Glutamatergic neuron (in vitro differentiated cells): ENCODE results near the gene TMOD2. TPM values are rescaled to one million over a fixed set of nuclear protein-coding genes. Genes with fewer than 3 reads are reported as not detected.
A peak's percentile ranks its signal among the peaks of the same experiment; 100 is the strongest.

Experiments
- DNase-seq: peaks from one replicate; pipeline ENCODE4 v3.0.0; 2022
- H3K27ac Mint-ChIP-seq: one replicate; pipeline ENCODE4 v1.8.0; 2020; ENCODE audit warnings: mild to moderate bottlenecking, mixed read lengths, inconsistent platforms; ENCODE audit not compliant: unreplicated experiment
- H3K27me3 Mint-ChIP-seq: one replicate; pipeline ENCODE4 v1.8.0; 2020; ENCODE audit warnings: mild to moderate bottlenecking, moderate library complexity, mixed read lengths, inconsistent platforms; ENCODE audit not compliant: unreplicated experiment
- H3K36me3 Mint-ChIP-seq: one replicate; pipeline ENCODE4 v1.8.0; 2020; ENCODE audit warnings: mild to moderate bottlenecking, mixed read lengths, inconsistent platforms; ENCODE audit not compliant: unreplicated experiment
- H3K4me1 Mint-ChIP-seq: one replicate; pipeline ENCODE4 v1.8.0; 2020; ENCODE audit warnings: mild to moderate bottlenecking, low read depth, mixed read lengths, inconsistent platforms; ENCODE audit not compliant: unreplicated experiment
- H3K4me3 Mint-ChIP-seq: one replicate; pipeline ENCODE4 v1.8.0; 2020; ENCODE audit warnings: mild to moderate bottlenecking, mixed read lengths, inconsistent platforms; ENCODE audit not compliant: unreplicated experiment
- H3K9me3 Mint-ChIP-seq: one replicate; pipeline ENCODE4 v1.8.0; 2020; ENCODE audit warnings: mild to moderate bottlenecking, moderate library complexity, mixed read lengths, inconsistent platforms; ENCODE audit not compliant: unreplicated experiment
- total RNA-seq: library from RNA; stranded (reverse); fragmentation: NEBNext Ultra II Directional; extraction: Animal tissue kit (Norgen Biotek cat#: 25700); gene quantifications from one replicate; pipeline ENCODE4 v1.2.1, GENCODE V29; 2021; ENCODE audit not compliant: unreplicated experiment
- TF ChIP-seq, protein P1 (sequence below): fragments of 200-600 bp; sonication (generic); IDR thresholded peaks from one replicate; pipeline ENCODE4 v1.5.0; 2021; ENCODE audit not compliant: partially characterized antibody, unreplicated experiment

Gene TMOD2
- total RNA-seq, 1 donor from 2014 or later: 75.0 TPM

GRCh38 chr15:51829376-51830275, 78.2 kb downstream of the TMOD2 start, which contains the start of gene TMOD3:
Gene TMOD3 (plus strand): TSS chr15:51829653. CDS start chr15:51862885, 33,232 bp downstream.
- Mint-ChIP-seq H3K27me3 (peaks cover 4% of the 10 kb centered on the region), H3K27ac (peak within 1 kb of the TSS; percentile 7), H3K4me1 (peaks cover 5% of the 10 kb centered on the region), H3K4me3 (peak within 1 kb of the TSS; percentile 93), H3K36me3 (no peaks in the 10 kb centered on the region), H3K9me3 (peaks cover 3% of the 10 kb centered on the region)
- DNase-seq: peak; percentile 97
- TF ChIP-seq, protein P1, sequence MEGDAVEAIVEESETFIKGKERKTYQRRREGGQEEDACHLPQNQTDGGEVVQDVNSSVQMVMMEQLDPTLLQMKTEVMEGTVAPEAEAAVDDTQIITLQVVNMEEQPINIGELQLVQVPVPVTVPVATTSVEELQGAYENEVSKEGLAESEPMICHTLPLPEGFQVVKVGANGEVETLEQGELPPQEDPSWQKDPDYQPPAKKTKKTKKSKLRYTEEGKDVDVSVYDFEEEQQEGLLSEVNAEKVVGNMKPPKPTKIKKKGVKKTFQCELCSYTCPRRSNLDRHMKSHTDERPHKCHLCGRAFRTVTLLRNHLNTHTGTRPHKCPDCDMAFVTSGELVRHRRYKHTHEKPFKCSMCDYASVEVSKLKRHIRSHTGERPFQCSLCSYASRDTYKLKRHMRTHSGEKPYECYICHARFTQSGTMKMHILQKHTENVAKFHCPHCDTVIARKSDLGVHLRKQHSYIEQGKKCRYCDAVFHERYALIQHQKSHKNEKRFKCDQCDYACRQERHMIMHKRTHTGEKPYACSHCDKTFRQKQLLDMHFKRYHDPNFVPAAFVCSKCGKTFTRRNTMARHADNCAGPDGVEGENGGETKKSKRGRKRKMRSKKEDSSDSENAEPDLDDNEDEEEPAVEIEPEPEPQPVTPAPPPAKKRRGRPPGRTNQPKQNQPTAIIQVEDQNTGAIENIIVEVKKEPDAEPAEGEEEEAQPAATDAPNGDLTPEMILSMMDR: no peak

- Mint-ChIP-seq H3K36me3 (no peaks in the 10 kb centered on the region), H3K4me1 (peaks cover 5% of the 10 kb centered on the region), H3K9me3 (peaks cover 2% of the 10 kb centered on the region), H3K27ac (peak overlapping the region; percentile 7), H3K27me3 (peaks cover 4% of the 10 kb centered on the region), H3K4me3 (peak overlapping the region; percentile 93)
- TF ChIP-seq, protein P1: no peak
- no peak for DNase-seq
Observed at GRCh38 chr15:51830276-51830806, 78.9 kb downstream of the TMOD2 start.

GRCh38 chr15:51833772-51834171, 82.4 kb downstream of the TMOD2 start:
- H3K4me1 Mint-ChIP-seq: peaks cover 11% of the 10 kb centered on the region
- no peak for DNase-seq
- H3K9me3 Mint-ChIP-seq: no peaks in the 10 kb centered on the region
- no peaks in the 10 kb centered on the region for H3K36me3 Mint-ChIP-seq
- H3K4me3 Mint-ChIP-seq: no peak overlapping the region
- H3K27ac Mint-ChIP-seq: no peak overlapping the region
- TF ChIP-seq, protein P1: no peak
- H3K27me3 Mint-ChIP-seq: peaks cover 2% of the 10 kb centered on the region

DNA sequence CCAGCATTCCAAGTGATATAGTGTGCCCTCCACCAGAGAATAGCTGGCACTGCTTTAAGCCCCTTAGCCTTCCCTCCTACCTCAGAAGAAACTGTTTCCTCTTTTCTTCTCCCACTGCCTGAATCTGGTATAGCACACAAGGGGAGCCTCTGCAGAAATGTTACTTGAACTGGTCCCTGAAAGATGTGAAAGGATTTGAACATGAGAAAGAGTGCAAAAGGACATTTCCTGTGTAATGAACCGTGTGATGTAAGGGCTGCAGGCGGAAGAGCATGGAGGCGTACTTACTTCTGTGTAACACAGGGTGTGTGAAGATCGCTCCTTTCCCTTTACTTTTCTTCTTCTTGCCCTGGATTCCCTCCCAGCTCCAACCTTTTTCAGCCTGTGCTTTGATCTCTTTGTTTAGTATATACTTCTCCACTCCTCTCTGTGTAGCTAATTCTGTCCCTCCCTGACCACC, 86.4 kb downstream of the TMOD2 start:
- DNase-seq: no peak
- H3K36me3 Mint-ChIP-seq: no peaks in the 10 kb centered on the region
- TF ChIP-seq, protein P1: no peak
- H3K4me3 Mint-ChIP-seq: no peak overlapping the region
- no peaks in the 10 kb centered on the region for H3K9me3 Mint-ChIP-seq
- H3K27me3 Mint-ChIP-seq: no peaks in the 10 kb centered on the region
- peaks cover 6% of the 10 kb centered on the region for H3K4me1 Mint-ChIP-seq
- no peak overlapping the region for H3K27ac Mint-ChIP-seq

DNA sequence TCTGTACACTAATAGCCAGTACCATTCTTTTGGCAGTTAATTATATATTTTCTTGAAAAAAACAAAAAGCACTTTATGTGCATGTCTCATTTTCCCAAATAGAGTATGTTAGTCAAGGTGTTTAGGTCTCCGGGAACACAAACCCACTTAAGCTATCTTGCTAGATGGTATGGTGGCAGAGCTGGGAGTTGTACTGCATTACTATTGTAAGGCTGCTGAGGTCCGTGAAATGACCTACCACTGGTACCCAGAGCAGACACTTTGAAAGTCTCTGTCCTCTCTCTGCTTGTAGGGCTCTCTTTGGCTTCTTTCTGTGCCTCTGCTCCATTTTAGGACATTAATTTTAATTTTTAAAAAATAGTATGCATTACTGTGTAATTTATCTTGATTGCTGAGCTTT, 86.9 kb downstream of the TMOD2 start:
- Mint-ChIP-seq H3K27ac (no peak overlapping the region), H3K4me1 (peaks cover 6% of the 10 kb centered on the region), H3K27me3 (no peaks in the 10 kb centered on the region), H3K36me3 (no peaks in the 10 kb centered on the region), H3K9me3 (no peaks in the 10 kb centered on the region), H3K4me3 (no peak overlapping the region)
- DNase-seq: no peak
- TF ChIP-seq, protein P1: no peak
